HCT116 (cell line): ENCODE data around the gene EVL. TPM values are rescaled to one million over a fixed set of nuclear protein-coding genes. Genes with fewer than 3 reads are reported as not detected.

Source experiments
- ATAC-seq: fragments of 200-7000 bp; cut with Tn5 transposase; 2 replicates; pipeline ENCODE4 v1.9.1; 2020; ENCODE audit warnings: mild to moderate bottlenecking, moderate library complexity
- BruUV-seq: library from RNA; stranded (reverse); fragments of 400-500 nt; replicated peaks from 2 replicates; lab custom pipeline; 2021; lab: Mats Ljungman, UMichigan
- CTCF ChIA-PET: fragments of 300-600 bp; sonication (Branson Sonifier 250); formaldehyde crosslinking; loops from one replicate; lab custom pipeline; 2021; ENCODE audit warnings: antibody characterized with exemption; lab: Charles Lee
- POLR2A ChIA-PET: fragments of 300-600, 350-600 bp; sonication (Branson Sonifier 250); formaldehyde crosslinking; loops from one replicate; lab custom pipeline; 2021; ENCODE audit warnings: antibody characterized with exemption; lab: Charles Lee
- RAD21 ChIA-PET, 2 experiments: fragments of 300-600 bp; sonication (Branson Sonifier 250); formaldehyde crosslinking; loops; one replicate each; lab custom pipeline; 2023; ENCODE audit warnings: low total read pairs in 2 of 2; ENCODE audit not compliant: uncharacterized antibody in 2 of 2, unreplicated experiment in 2 of 2, low non-redundant PET in 1 of 2; lab: Charles Lee
- DNase-seq: peaks from one replicate; pipeline ENCODE4 v3.0.0-alpha.2; 2010; ENCODE audit warnings: low read depth, low spot score
- H2AFZ ChIP-seq: fragments of 200-600 bp; shearing (Covaris generic), sonication (generic); 2 replicates; pipeline ENCODE4 v1.6.1; 2017; ENCODE audit warnings: low read depth, mixed run types, mixed read lengths, antibody characterized with exemption, low read length; ENCODE audit not compliant: poor library complexity, severe bottlenecking
- H3K27ac ChIP-seq: 2 replicates; pipeline ENCODE4 v1.5.1; 2012; ENCODE audit warnings: low read depth, low read length
- H3K27me3 ChIP-seq: fragments of 200-600 bp; sonication (generic); 2 replicates; pipeline ENCODE4 v1.6.1; 2016; ENCODE audit warnings: mixed run types, low read length, mixed read lengths; ENCODE audit not compliant: insufficient read depth
- H3K36me3 ChIP-seq, 2 experiments: fragments of 200-500 bp in 1 of 2; fragments of 200-600 bp in 1 of 2; sonication (Bioruptor generic) in 1 of 2; sonication (generic) in 1 of 2; 2 replicates each; pipeline versions ENCODE4 v1.5.1 to v1.6.1; 2014 to 2016; ENCODE audit warnings: low read length in 2 of 2, inconsistent platforms in 1 of 2, mixed read lengths in 1 of 2, mixed run types in 1 of 2; ENCODE audit not compliant: insufficient read depth in 2 of 2, control insufficient read depth in 1 of 2
- H3K4me1 ChIP-seq, 2 experiments: fragments of 200-600 bp in 1 of 2; sonication (generic) in 1 of 2; 2 replicates each; pipeline versions ENCODE4 v1.5.1 to v1.6.1; 2012 to 2017; ENCODE audit warnings: low read length in 2 of 2, inconsistent platforms in 1 of 2, mild to moderate bottlenecking in 1 of 2, mixed read lengths in 1 of 2, mixed run types in 1 of 2, moderate library complexity in 1 of 2; ENCODE audit not compliant: insufficient read depth in 2 of 2, control insufficient read depth in 1 of 2
- H3K4me2 ChIP-seq: fragments of 200-600 bp; sonication (generic); 2 replicates; pipeline ENCODE4 v1.6.1; 2017; ENCODE audit warnings: mixed run types, low read length, mixed read lengths
- H3K4me3 ChIP-seq, 2 experiments: fragments of 200-600 bp in 1 of 2; sonication (generic) in 1 of 2; replicated peaks in 1 of 2; 2 replicates each; pipeline ENCODE4 v1.5.1; 2011 to 2016; ENCODE audit warnings: low read length in 2 of 2, control low read depth in 1 of 2, low read depth in 1 of 2, mild to moderate bottlenecking in 1 of 2, mixed read lengths in 1 of 2, mixed run types in 1 of 2
- H3K79me2 ChIP-seq: fragments of 200-600 bp; sonication (generic); 2 replicates; pipeline ENCODE4 v1.6.1; 2017; ENCODE audit warnings: mild to moderate bottlenecking, mixed run types, low read length, moderate library complexity, mixed read lengths; ENCODE audit not compliant: insufficient read depth
- H3K9ac ChIP-seq: fragments of 200-600 bp; sonication (generic); 2 replicates; pipeline ENCODE4 v1.6.1; 2016; ENCODE audit warnings: low read length, mixed read lengths
- H3K9me2 ChIP-seq: fragments of 200-600 bp; sonication (generic), shearing (Covaris generic); 2 replicates; pipeline ENCODE4 v1.6.1; 2017; ENCODE audit warnings: mixed run types, mild to moderate bottlenecking, moderate library complexity; ENCODE audit not compliant: insufficient read depth
- H3K9me3 ChIP-seq, 2 experiments: fragments of 200-500 bp in 1 of 2; fragments of 200-600 bp in 1 of 2; sonication (Bioruptor generic) in 1 of 2; sonication (generic) in 1 of 2; 2 replicates each; pipeline ENCODE4 v1.6.1; 2014 to 2017; ENCODE audit warnings: low read length in 2 of 2, mixed read lengths in 2 of 2, inconsistent platforms in 1 of 2, low read depth in 1 of 2, mild to moderate bottlenecking in 1 of 2, mixed run types in 1 of 2, moderate library complexity in 1 of 2; ENCODE audit not compliant: control insufficient read depth in 1 of 2, insufficient read depth in 1 of 2
- H4K20me1 ChIP-seq: fragments of 200-600 bp; sonication (generic), shearing (Covaris generic); 2 replicates; pipeline ENCODE4 v1.6.1; 2017; ENCODE audit warnings: mixed run types, mild to moderate bottlenecking, moderate library complexity; ENCODE audit not compliant: insufficient read depth
- CBX3 ChIP-seq: IDR thresholded peaks from 2 replicates; pipeline ENCODE4 v1.6.1; 2012; ENCODE audit warnings: low read depth
- EGR1 ChIP-seq: IDR thresholded peaks from 2 replicates; pipeline ENCODE4 v1.6.1; 2012; ENCODE audit warnings: low read depth
- ELF1 ChIP-seq: IDR thresholded peaks from 2 replicates; pipeline ENCODE4 v1.6.1; 2012; ENCODE audit warnings: low read depth, borderline replicate concordance
- EZH2 ChIP-seq: fragments of 200-600 bp; sonication (generic); IDR thresholded peaks from 2 replicates; pipeline ENCODE4 v1.6.1; 2017; ENCODE audit warnings: antibody characterized with exemption, mixed run types
- EZH2phosphoT487 ChIP-seq: fragments of 200-600 bp; IDR thresholded peaks from 2 replicates; pipeline ENCODE4 v1.6.1; 2018; ENCODE audit warnings: antibody characterized with exemption, borderline replicate concordance
- FOSL1 ChIP-seq: IDR thresholded peaks from 2 replicates; pipeline ENCODE4 v1.6.1; 2012; ENCODE audit warnings: low read depth
- JUND ChIP-seq: IDR thresholded peaks from 2 replicates; pipeline ENCODE4 v1.6.1; 2012
- POLR2A ChIP-seq: IDR thresholded peaks from 2 replicates; pipeline ENCODE4 v1.7.0; 2011; ENCODE audit warnings: borderline replicate concordance; ENCODE audit not compliant: insufficient read depth, insufficient read length; ENCODE audit errors: extremely low read depth
- POLR2AphosphoS5 ChIP-seq: IDR thresholded peaks from 2 replicates; pipeline ENCODE4 v1.6.1; 2011; ENCODE audit warnings: mild to moderate bottlenecking, low read depth, low read length, moderate library complexity
- RAD21 ChIP-seq: IDR thresholded peaks from 2 replicates; pipeline ENCODE4 v1.6.1; 2012; ENCODE audit warnings: low read depth, mild to moderate bottlenecking
- REST ChIP-seq: IDR thresholded peaks from 2 replicates; pipeline ENCODE4 v1.6.1; 2012; ENCODE audit warnings: low read depth
- SIN3A ChIP-seq: IDR thresholded peaks from 2 replicates; pipeline ENCODE4 v1.6.1; 2012; ENCODE audit warnings: low read depth
- SP1 ChIP-seq: IDR thresholded peaks from 2 replicates; pipeline ENCODE4 v1.6.1; 2012; ENCODE audit warnings: low read depth
- SRF ChIP-seq: IDR thresholded peaks from 2 replicates; pipeline ENCODE4 v1.6.1; 2012; ENCODE audit warnings: low read depth
- TCF7L2 ChIP-seq: IDR thresholded peaks from 2 replicates; pipeline ENCODE4 v1.7.0; 2011; ENCODE audit warnings: borderline replicate concordance, inconsistent platforms; ENCODE audit not compliant: insufficient read depth, insufficient read length; ENCODE audit errors: extremely low read depth
- YY1 ChIP-seq: IDR thresholded peaks from 2 replicates; pipeline ENCODE4 v1.6.1; 2011; ENCODE audit warnings: low read length, low read depth, moderate library complexity, mild to moderate bottlenecking; ENCODE audit not compliant: insufficient replicate concordance; ENCODE audit errors: extremely low read depth
- ZFX ChIP-seq: fragments of 450-650 bp; IDR thresholded peaks from 2 replicates; pipeline ENCODE4 v1.6.1; 2017
- intact Hi-C: fragments of 100-400 bp; cut with micrococcal nuclease; formaldehyde crosslinking; loops from 2 replicates; pipeline ENCODE4 v1.10.0; 2022
- total RNA-seq: library from RNA; stranded (reverse); gene quantifications from one replicate; pipeline ENCODE4 v1.2.1, GENCODE V29; 2021; ENCODE audit not compliant: unreplicated experiment
- TF ChIP-seq, protein P1 (sequence below): IDR thresholded peaks from 2 replicates; pipeline ENCODE4 v1.6.1; 2011; ENCODE audit warnings: mild to moderate bottlenecking, low read length, moderate library complexity; ENCODE audit not compliant: insufficient replicate concordance; ENCODE audit errors: extremely low read depth
- TF ChIP-seq, protein P2 (sequence below): IDR thresholded peaks from 2 replicates; pipeline ENCODE4 v1.6.1; 2012
- TF ChIP-seq, protein P3 (sequence below): IDR thresholded peaks from 2 replicates; pipeline ENCODE4 v1.6.1; 2012

Gene EVL
- total RNA-seq, 1 experiment from 2014 or later: 19.9 TPM

DNA sequence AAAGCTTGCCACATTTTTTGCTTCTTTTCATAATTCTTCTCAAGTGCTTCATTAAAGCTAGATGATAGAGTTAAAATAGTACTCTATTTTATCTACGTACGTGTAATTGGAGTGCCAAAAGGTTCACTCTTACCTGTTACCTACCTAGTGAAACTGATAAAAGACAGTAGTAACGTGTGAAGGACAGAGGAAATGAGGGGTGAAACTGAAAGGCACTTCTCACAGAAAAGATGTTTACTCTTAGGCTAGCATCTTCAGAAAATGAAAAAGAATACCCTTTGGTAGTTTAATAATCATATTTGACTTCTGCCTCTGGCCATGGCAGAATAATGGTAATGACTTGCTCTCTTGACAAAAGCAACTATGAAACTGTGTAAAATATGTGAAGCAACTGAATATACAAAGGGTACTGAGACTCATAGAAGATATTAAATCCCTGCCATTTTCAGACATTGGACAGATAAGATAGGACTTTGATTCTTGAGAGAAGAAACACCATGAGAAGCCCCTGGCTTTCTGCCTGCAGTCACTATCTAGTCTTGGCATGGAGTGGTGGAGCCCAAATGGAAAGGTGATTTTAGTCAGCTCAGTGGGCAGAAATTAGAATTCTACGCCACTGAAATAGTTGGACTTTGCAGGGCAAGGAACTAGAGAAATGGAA, 6.3 kb upstream of the EVL start:
- ChIA-PET POLR2A (no interaction called here), RAD21 (no interaction called here), CTCF (no interaction called here)
- no peaks in the 10 kb centered on the region for H3K27me3 ChIP-seq
- H3K36me3 ChIP-seq: no peaks in the 10 kb centered on the region
- no peaks in the 10 kb centered on the region for H4K20me1 ChIP-seq
- ATAC-seq (no peak), DNase-seq (no peak)
- TF ChIP-seq TCF7L2: no peak
- no peak for TF ChIP-seq SP1
- no peak for TF ChIP-seq SRF
- no peak for TF ChIP-seq FOSL1
- TF ChIP-seq RAD21: no peak
- no peak for TF ChIP-seq EGR1
- TF ChIP-seq JUND: no peak
- TF ChIP-seq ZFX: no peak
- TF ChIP-seq, protein P1, sequence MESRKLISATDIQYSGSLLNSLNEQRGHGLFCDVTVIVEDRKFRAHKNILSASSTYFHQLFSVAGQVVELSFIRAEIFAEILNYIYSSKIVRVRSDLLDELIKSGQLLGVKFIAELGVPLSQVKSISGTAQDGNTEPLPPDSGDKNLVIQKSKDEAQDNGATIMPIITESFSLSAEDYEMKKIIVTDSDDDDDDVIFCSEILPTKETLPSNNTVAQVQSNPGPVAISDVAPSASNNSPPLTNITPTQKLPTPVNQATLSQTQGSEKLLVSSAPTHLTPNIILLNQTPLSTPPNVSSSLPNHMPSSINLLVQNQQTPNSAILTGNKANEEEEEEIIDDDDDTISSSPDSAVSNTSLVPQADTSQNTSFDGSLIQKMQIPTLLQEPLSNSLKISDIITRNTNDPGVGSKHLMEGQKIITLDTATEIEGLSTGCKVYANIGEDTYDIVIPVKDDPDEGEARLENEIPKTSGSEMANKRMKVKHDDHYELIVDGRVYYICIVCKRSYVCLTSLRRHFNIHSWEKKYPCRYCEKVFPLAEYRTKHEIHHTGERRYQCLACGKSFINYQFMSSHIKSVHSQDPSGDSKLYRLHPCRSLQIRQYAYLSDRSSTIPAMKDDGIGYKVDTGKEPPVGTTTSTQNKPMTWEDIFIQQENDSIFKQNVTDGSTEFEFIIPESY: no peak
- TF ChIP-seq REST: no peak
- no peak for TF ChIP-seq CBX3
- TF ChIP-seq ELF1: no peak
- TF ChIP-seq, protein P2, sequence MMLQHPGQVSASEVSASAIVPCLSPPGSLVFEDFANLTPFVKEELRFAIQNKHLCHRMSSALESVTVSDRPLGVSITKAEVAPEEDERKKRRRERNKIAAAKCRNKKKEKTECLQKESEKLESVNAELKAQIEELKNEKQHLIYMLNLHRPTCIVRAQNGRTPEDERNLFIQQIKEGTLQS: no peak
- TF ChIP-seq YY1: no peak
- TF ChIP-seq EZH2phosphoT487: no peak
- TF ChIP-seq EZH2: no peak
- no peak for TF ChIP-seq POLR2AphosphoS5
- TF ChIP-seq, protein P3, sequence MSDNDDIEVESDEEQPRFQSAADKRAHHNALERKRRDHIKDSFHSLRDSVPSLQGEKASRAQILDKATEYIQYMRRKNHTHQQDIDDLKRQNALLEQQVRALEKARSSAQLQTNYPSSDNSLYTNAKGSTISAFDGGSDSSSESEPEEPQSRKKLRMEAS: no peak
- no peak for TF ChIP-seq SIN3A
- TF ChIP-seq POLR2A: no peak
- H3K4me3 ChIP-seq: no peak overlapping the region
- BruUV-seq: no TSS peak
- intact Hi-C loops: no loop called here
- H3K9ac ChIP-seq: no peak overlapping the region
- no peaks in the 10 kb centered on the region for H3K4me1 ChIP-seq
- H3K4me2 ChIP-seq: no peak overlapping the region
- no peaks in the 10 kb centered on the region for H3K79me2 ChIP-seq
- H3K9me3 ChIP-seq: no peaks in the 10 kb centered on the region
- no peaks in the 10 kb centered on the region for H3K9me2 ChIP-seq
- no peak overlapping the region for H2AFZ ChIP-seq
- H3K27ac ChIP-seq: no peak overlapping the region
